ENCODE measurements around the gene DPEP2. TPM values are rescaled to one million over a fixed set of nuclear protein-coding genes. Genes with fewer than 3 reads are reported as not detected.

Gene DPEP2
- total and polyA plus RNA-seq, 10 of the 15 experiments (the other 5 are each of a cell fraction or from before 2014, with no cell fraction given), result 0.04 to 4.0 (median 2.1) TPM

DNA sequence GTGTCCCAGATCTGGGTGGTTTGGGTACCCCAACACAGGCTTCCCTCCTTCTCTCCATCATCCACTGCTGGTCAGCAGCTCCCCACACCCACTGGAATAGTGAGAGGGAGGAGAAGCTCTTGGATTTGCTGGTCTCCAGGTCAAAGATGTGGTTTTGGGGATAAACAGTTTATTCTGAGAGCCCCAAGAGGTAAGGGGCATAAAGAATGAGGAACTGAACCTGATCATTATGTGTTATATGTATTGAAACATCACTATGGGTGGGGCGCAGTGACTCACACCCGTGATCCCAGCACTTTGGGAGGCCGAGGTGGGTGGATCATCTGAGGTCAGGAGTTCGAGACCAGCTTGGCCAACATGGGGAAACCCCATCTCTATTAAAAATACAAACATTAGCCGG, 3.9 kb downstream of the DPEP2 start:
- ChIA-PET RAD21 (ENCODE audit: unreplicated experiment) (interaction anchor here (0.9 kb wide), 1 partner anchor 10 kb away, joined by 3 read pairs; no protein-coding TSS in a partner anchor), CTCF (interaction anchor here (0.6 to 2.3 kb wide), 10 partner anchors 9 to 277 kb away, joined by 3 to 11 read pairs (median 4); no protein-coding TSS in a partner anchor), SMC1A (ENCODE audit: uncharacterized antibody, unreplicated experiment) (interaction anchor here (0.7 to 1.7 kb wide), 3 partner anchors 11 to 112 kb away, joined by 3 to 5 read pairs (median 3); partner anchors contain the start of gene DPEP2NB), POLR2A (interaction anchor here (0.5 to 0.8 kb wide), 2 partner anchors 9 to 55 kb away, joined by 3 to 6 read pairs; no protein-coding TSS in a partner anchor)
- Histone ChIP-seq H3K4me1 (ENCODE audit: control insufficient read depth, insufficient read depth, low read length) (peaks cover 45% of the 10 kb centered on the region), H3K9me3 (replicated peaks; ENCODE audit: control insufficient read depth, insufficient read depth, low read length) (no peaks in the 10 kb centered on the region), H3K4me2 (ENCODE audit: control insufficient read depth, insufficient read depth) (0 out of 2 replicates have a peak overlapping the region, but pooled peaks have one; percentile 7), H4K20me1 (ENCODE audit: control insufficient read depth, insufficient read depth) (no peaks in the 10 kb centered on the region), H3K9ac (ENCODE audit: control insufficient read depth, insufficient read depth, low read length) (no peak overlapping the region), H3K27ac (ENCODE audit: control insufficient read depth, insufficient read depth) (no peak overlapping the region), H3K27me3 (replicated peaks in 1 of 2; ENCODE audit: control insufficient read depth in 2 of 2, insufficient read depth in 2 of 2, low read length in 1 of 2) (no peaks in the 10 kb centered on the region), H3K79me2 (ENCODE audit: control insufficient read depth, insufficient read depth, low read length) (no peaks in the 10 kb centered on the region), H3K4me3 (no peak overlapping the region), H2AFZ (ENCODE audit: control insufficient read depth, low read depth, low read length) (no peak overlapping the region), H3K36me3 (ENCODE audit: control insufficient read depth in 2 of 2, insufficient read depth in 2 of 2, low read length in 1 of 2) (no peaks in the 10 kb centered on the region)
- DNase-seq (ENCODE audit: low read depth, low spot score), result no peak
- ATAC-seq, result peak; percentile 19
- 0 out of 2 replicates have a peak, but pooled peaks have one; percentile 6 for TF ChIP-seq JUNB (IDR thresholded peaks at IDR 0.05)
- peak; percentile 74 for TF ChIP-seq EED (IDR thresholded peaks at IDR 0.05; ENCODE audit: low read depth)
- TF ChIP-seq, protein P1, sequence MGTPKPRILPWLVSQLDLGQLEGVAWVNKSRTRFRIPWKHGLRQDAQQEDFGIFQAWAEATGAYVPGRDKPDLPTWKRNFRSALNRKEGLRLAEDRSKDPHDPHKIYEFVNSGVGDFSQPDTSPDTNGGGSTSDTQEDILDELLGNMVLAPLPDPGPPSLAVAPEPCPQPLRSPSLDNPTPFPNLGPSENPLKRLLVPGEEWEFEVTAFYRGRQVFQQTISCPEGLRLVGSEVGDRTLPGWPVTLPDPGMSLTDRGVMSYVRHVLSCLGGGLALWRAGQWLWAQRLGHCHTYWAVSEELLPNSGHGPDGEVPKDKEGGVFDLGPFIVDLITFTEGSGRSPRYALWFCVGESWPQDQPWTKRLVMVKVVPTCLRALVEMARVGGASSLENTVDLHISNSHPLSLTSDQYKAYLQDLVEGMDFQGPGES (IDR thresholded peaks at IDR 0.05), result no peak
- TF ChIP-seq HDGF (IDR thresholded peaks at IDR 0.05), result no peak
- TF ChIP-seq SPI1 (IDR thresholded peaks at IDR 0.05; ENCODE audit: borderline replicate concordance, insufficient read depth, low read depth, low read length), result peak; percentile 91
- TF ChIP-seq IKZF1 (conservative IDR thresholded peaks at IDR 0.05), result peak; percentile 51; the same call in 1 of the 2 replicates
- 0 out of 4 replicates have a peak, but pooled peaks of 1 of the 2 experiments have one; percentile 29 for TF ChIP-seq EP300 (IDR thresholded peaks at IDR 0.05; ENCODE audit: borderline replicate concordance in 1 of 2, control insufficient read depth in 1 of 2, low read depth in 2 of 2, low read length in 2 of 2)
- peak; percentile 71 for TF ChIP-seq RUNX3 (IDR thresholded peaks at IDR 0.05; ENCODE audit: low read length)
- TF ChIP-seq, protein P2, sequence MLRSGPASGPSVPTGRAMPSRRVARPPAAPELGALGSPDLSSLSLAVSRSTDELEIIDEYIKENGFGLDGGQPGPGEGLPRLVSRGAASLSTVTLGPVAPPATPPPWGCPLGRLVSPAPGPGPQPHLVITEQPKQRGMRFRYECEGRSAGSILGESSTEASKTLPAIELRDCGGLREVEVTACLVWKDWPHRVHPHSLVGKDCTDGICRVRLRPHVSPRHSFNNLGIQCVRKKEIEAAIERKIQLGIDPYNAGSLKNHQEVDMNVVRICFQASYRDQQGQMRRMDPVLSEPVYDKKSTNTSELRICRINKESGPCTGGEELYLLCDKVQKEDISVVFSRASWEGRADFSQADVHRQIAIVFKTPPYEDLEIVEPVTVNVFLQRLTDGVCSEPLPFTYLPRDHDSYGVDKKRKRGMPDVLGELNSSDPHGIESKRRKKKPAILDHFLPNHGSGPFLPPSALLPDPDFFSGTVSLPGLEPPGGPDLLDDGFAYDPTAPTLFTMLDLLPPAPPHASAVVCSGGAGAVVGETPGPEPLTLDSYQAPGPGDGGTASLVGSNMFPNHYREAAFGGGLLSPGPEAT (IDR thresholded peaks at IDR 0.05; ENCODE audit: low read depth), result peak; percentile 46
- peak; percentile 60 to 67 for TF ChIP-seq IKZF2 (IDR thresholded peaks at IDR 0.05)
- no peak for TF ChIP-seq WRNIP1 (IDR thresholded peaks at IDR 0.05; ENCODE audit: borderline replicate concordance, low read depth, low read length)
- TF ChIP-seq BHLHE40 (IDR thresholded peaks at IDR 0.05; ENCODE audit: borderline replicate concordance in 1 of 2, low read depth in 2 of 2, low read length in 1 of 2), result peak in 1 of 2 experiments; percentile 63; a peak in 1 of 4 replicates
- TF ChIP-seq DPF2 (IDR thresholded peaks at IDR 0.05), result peak; percentile 35; the same call in 1 of the 2 replicates
- TF ChIP-seq EGR1 (IDR thresholded peaks at IDR 0.05; ENCODE audit: borderline replicate concordance in 1 of 2, low read depth in 2 of 2, low read length in 2 of 2), result 0 out of 3 replicates have a peak, but pooled peaks of 1 of the 2 experiments have one; percentile 38
- peak; percentile 29; the same call in 1 of the 2 replicates for TF ChIP-seq ATF7 (IDR thresholded peaks at IDR 0.05; ENCODE audit: low read depth)
- TF ChIP-seq NR2F1 (conservative IDR thresholded peaks at IDR 0.05), result peak; percentile 37; the same call in 1 of the 2 replicates
- no peak for TF ChIP-seq ZNF207 (IDR thresholded peaks at IDR 0.05; ENCODE audit: borderline replicate concordance)
- TF ChIP-seq TCF3 (IDR thresholded peaks at IDR 0.05; ENCODE audit: borderline replicate concordance, insufficient read depth, low read depth, low read length), result no peak
- peak; percentile 82 for TF ChIP-seq ZNF217 (IDR thresholded peaks at IDR 0.05)
- intact Hi-C loops (cut with micrococcal nuclease; ENCODE audit: unreplicated experiment) (no loop called here), in situ Hi-C loops (cut with MboI) (no loop called here)
- 9% methylated on average over 5 of the region's 5 CpGs for WGBS (ENCODE audit: insufficient coverage, insufficient replicate concordance, low lambda C conversion rate, missing lambda C conversion rate)
- FAIRE-seq, result no peak
- BruUV-seq (replicated peaks), result no TSS peak

Data from GM12878 (cell line).